ENCODE data around the gene ANGPT4.

Gene ANGPT4

DNA sequence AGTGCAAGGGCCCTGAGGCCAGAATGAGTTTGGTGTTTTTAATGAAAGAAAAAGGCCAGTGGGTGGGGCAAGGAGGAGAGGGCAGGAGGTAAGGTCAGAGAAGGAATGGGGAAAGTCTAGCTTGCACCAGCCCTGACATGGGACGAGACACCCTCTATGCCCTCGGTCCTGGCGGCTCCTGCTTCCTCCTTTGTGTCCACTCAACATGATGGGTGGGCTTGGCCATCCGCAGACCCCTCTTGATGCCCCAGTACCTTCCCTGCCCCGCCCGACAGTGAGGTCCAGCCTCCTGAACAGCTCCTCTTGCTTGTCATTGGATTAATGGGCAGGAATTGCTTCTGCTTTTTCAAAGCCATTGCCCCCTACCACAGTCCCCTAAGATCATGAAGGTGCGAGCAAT, 33.6 kb upstream of the ANGPT4 start:
- H3K4me3 ChIP-seq (ENCODE audit: severe bottlenecking), result no peak overlapping the region
- no peaks in the 10 kb centered on the region for H3K36me3 ChIP-seq (ENCODE audit: low read depth)
- DNase-seq (ENCODE audit: low spot score) (no peak), ATAC-seq (ENCODE audit: low read depth) (no peak)
- H3K4me1 ChIP-seq (ENCODE audit: insufficient read depth, poor library complexity, severe bottlenecking), result no peaks in the 10 kb centered on the region
- H3K27ac ChIP-seq (ENCODE audit: poor library complexity, severe bottlenecking), result no peak overlapping the region
- TF ChIP-seq, protein P1, sequence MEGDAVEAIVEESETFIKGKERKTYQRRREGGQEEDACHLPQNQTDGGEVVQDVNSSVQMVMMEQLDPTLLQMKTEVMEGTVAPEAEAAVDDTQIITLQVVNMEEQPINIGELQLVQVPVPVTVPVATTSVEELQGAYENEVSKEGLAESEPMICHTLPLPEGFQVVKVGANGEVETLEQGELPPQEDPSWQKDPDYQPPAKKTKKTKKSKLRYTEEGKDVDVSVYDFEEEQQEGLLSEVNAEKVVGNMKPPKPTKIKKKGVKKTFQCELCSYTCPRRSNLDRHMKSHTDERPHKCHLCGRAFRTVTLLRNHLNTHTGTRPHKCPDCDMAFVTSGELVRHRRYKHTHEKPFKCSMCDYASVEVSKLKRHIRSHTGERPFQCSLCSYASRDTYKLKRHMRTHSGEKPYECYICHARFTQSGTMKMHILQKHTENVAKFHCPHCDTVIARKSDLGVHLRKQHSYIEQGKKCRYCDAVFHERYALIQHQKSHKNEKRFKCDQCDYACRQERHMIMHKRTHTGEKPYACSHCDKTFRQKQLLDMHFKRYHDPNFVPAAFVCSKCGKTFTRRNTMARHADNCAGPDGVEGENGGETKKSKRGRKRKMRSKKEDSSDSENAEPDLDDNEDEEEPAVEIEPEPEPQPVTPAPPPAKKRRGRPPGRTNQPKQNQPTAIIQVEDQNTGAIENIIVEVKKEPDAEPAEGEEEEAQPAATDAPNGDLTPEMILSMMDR (IDR thresholded peaks at IDR 0.05; ENCODE audit: poor library complexity, severe bottlenecking), result no peak
- H3K27me3 ChIP-seq (ENCODE audit: insufficient read depth, poor library complexity, severe bottlenecking), result no peaks in the 10 kb centered on the region
- H3K9me3 ChIP-seq (ENCODE audit: severe bottlenecking), result no peaks in the 10 kb centered on the region

DNA sequence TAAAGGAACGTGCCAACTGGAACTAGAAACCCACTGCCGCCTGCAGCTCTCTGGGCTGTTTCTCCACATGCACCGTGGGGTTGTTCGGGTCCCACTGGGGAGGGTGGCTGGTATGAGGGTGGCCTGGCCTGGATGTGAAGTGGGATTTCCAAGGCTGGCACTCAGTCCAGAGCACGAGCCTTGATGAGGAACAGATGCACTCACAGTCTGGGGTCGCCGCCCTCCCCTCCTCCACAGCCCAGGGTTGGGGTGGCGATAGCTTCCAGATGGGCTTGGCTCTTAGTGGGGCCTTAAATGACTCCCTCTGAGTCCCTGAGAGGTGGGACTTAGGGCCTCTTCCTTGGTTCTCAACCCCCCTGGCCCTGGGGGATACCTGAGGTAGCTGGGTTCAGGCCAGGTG, 30.7 kb upstream of the ANGPT4 start:
- no peak for ATAC-seq (ENCODE audit: low read depth)
- H3K9me3 ChIP-seq (ENCODE audit: severe bottlenecking), result no peaks in the 10 kb centered on the region
- H3K4me1 ChIP-seq (ENCODE audit: insufficient read depth, poor library complexity, severe bottlenecking), result no peaks in the 10 kb centered on the region

DNA sequence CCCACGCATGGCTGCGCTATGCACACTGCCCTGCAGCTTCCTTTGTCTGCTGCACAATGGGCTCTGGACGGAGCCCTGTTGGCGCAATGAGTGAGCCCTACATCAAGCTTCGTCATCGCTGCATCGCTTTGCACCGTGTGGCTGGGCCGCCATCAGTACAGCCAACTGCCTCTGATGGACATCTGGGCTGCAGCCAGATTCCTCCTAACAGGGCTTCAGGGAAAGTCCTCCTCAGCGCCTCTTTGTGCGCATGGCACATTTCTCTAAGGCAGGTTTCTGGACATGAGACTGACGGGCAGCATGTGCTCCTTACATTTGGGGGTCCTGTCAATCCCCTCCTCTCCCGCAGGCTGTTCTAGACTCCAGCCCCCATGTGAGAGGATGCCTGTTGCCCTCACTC, 29.7 kb upstream of the ANGPT4 start:
- TF ChIP-seq, protein P1 (IDR thresholded peaks at IDR 0.05; ENCODE audit: poor library complexity, severe bottlenecking), result no peak
- Histone ChIP-seq H3K9me3 (ENCODE audit: severe bottlenecking) (no peaks in the 10 kb centered on the region), H3K27me3 (ENCODE audit: insufficient read depth, poor library complexity, severe bottlenecking) (no peaks in the 10 kb centered on the region), H3K4me1 (ENCODE audit: insufficient read depth, poor library complexity, severe bottlenecking) (no peaks in the 10 kb centered on the region), H3K4me3 (ENCODE audit: severe bottlenecking) (no peak overlapping the region), H3K36me3 (ENCODE audit: low read depth) (no peaks in the 10 kb centered on the region), H3K27ac (ENCODE audit: poor library complexity, severe bottlenecking) (no peak overlapping the region)
- DNase-seq (ENCODE audit: low spot score) (no peak), ATAC-seq (ENCODE audit: low read depth) (no peak)

More for the DNA sequence above, 30.7 kb upstream of the ANGPT4 start:
- TF ChIP-seq, protein P1 (IDR thresholded peaks at IDR 0.05; ENCODE audit: poor library complexity, severe bottlenecking), result no peak
- no peak for DNase-seq (ENCODE audit: low spot score)
- H3K4me3 ChIP-seq (ENCODE audit: severe bottlenecking), result no peak overlapping the region
- no peaks in the 10 kb centered on the region for H3K27me3 ChIP-seq (ENCODE audit: insufficient read depth, poor library complexity, severe bottlenecking)
- H3K27ac ChIP-seq (ENCODE audit: poor library complexity, severe bottlenecking), result no peak overlapping the region
- H3K36me3 ChIP-seq (ENCODE audit: low read depth), result no peaks in the 10 kb centered on the region

DNA sequence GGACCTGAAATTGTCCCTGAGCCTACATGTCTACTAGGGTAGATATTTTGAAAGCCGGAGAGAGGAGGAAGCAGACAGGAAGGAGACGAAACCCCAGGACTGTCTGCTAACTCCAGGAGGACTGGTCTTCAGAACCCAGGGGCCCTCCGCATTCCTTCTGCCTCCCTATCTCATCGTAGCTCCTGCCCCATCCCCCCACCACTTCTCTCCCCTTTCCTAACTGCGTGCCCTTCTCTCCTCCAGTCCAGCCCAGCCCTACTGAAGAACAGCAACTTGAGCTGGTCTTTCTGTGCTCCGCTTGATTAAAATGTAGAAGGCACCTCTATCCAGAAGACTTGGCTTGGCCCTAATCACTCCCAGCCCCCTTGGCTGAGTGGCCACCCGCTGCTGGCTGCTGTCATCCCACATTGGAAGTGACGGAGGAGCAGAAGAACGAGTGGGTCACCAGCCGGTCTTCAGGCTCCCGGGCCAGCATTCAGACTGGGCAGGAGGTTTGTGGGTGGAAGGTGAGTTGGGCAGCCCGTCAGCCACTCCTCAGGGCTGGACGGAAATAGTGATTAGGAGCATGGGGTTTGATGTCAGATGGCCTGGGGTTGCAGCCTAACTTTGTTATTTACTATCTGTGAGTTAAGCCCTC, 28.8 kb upstream of the ANGPT4 start:
- TF ChIP-seq, protein P1 (IDR thresholded peaks at IDR 0.05; ENCODE audit: poor library complexity, severe bottlenecking), result no peak

DNA sequence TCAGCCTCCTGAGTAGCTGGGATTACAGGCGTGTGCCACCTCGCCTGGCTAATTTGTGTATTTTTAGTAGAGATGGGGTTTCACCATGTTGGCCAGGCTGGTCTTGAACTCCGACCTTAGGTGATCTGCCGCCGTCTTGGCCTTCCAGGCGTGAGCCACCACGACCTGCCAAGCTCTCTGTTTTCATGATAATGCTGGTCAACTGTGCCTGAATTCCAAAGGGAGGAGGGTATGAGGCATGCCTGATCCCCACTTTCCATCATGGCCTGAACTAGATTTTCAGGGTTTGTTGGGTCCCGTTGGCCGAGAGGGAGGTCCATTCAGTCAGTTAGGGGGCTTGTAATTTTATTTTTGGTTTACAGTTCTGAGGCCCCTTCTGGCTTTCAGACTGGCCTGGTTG, 28.0 kb upstream of the ANGPT4 start:
- H3K4me1 ChIP-seq (ENCODE audit: insufficient read depth, poor library complexity, severe bottlenecking), result no peaks in the 10 kb centered on the region
- TF ChIP-seq, protein P1 (IDR thresholded peaks at IDR 0.05; ENCODE audit: poor library complexity, severe bottlenecking), result no peak
- no peaks in the 10 kb centered on the region for H3K9me3 ChIP-seq (ENCODE audit: severe bottlenecking)
- no peak for DNase-seq (ENCODE audit: low spot score)
- no peak overlapping the region for H3K27ac ChIP-seq (ENCODE audit: poor library complexity, severe bottlenecking)
- H3K4me3 ChIP-seq (ENCODE audit: severe bottlenecking), result no peak overlapping the region
- H3K27me3 ChIP-seq (ENCODE audit: insufficient read depth, poor library complexity, severe bottlenecking), result no peaks in the 10 kb centered on the region
- no peaks in the 10 kb centered on the region for H3K36me3 ChIP-seq (ENCODE audit: low read depth)
- no peak for ATAC-seq (ENCODE audit: low read depth)

More for the DNA sequence above, 28.8 kb upstream of the ANGPT4 start:
- Histone ChIP-seq H3K4me3 (ENCODE audit: severe bottlenecking) (no peak overlapping the region), H3K27ac (ENCODE audit: poor library complexity, severe bottlenecking) (no peak overlapping the region), H3K27me3 (ENCODE audit: insufficient read depth, poor library complexity, severe bottlenecking) (no peaks in the 10 kb centered on the region), H3K4me1 (ENCODE audit: insufficient read depth, poor library complexity, severe bottlenecking) (no peaks in the 10 kb centered on the region), H3K9me3 (ENCODE audit: severe bottlenecking) (no peaks in the 10 kb centered on the region), H3K36me3 (ENCODE audit: low read depth) (no peaks in the 10 kb centered on the region)
- ATAC-seq (ENCODE audit: low read depth) (no peak), DNase-seq (ENCODE audit: low spot score) (no peak)
